RWPE2 (cell line): Measurements from ENCODE around the gene NUDT1.

Source experiments
- ATAC-seq: fragments of 200-7000 bp; cut with Tn5 transposase; 3 replicates; pipeline ENCODE4 v1.9.1; 2021; ENCODE audit warnings: low read depth
- DNase-seq: peaks from one replicate; pipeline ENCODE4 v3.0.0-alpha.2; 2020; ENCODE audit warnings: low spot score
- H3K27ac ChIP-seq: fragments of 450-650 bp; 2 replicates; pipeline ENCODE4 v1.5.1; 2017; ENCODE audit warnings: mild to moderate bottlenecking; ENCODE audit not compliant: poor library complexity, severe bottlenecking
- H3K27me3 ChIP-seq: fragments of 250-450 bp; sonication (Bioruptor Pico); 2 replicates; pipeline ENCODE4 v1.5.1; 2021; ENCODE audit warnings: mild to moderate bottlenecking, moderate library complexity; ENCODE audit not compliant: insufficient read depth, poor library complexity, severe bottlenecking
- H3K36me3 ChIP-seq: fragments of 250-450 bp; sonication (Bioruptor Pico); 2 replicates; pipeline ENCODE4 v1.5.1; 2020; ENCODE audit warnings: low read depth, mild to moderate bottlenecking, moderate library complexity
- H3K4me1 ChIP-seq: fragments of 250-450 bp; sonication (Bioruptor Pico); 2 replicates; pipeline ENCODE4 v1.5.1; 2021; ENCODE audit warnings: mild to moderate bottlenecking, moderate library complexity; ENCODE audit not compliant: insufficient read depth, poor library complexity, severe bottlenecking
- H3K4me3 ChIP-seq: fragments of 250-450 bp; sonication (Bioruptor Pico); 2 replicates; pipeline ENCODE4 v1.5.1; 2021; ENCODE audit warnings: mild to moderate bottlenecking, moderate library complexity; ENCODE audit not compliant: severe bottlenecking
- H3K9me3 ChIP-seq: fragments of 250-450 bp; sonication (Bioruptor Pico); 2 replicates; pipeline ENCODE4 v1.5.1; 2021; ENCODE audit warnings: mild to moderate bottlenecking, moderate library complexity; ENCODE audit not compliant: severe bottlenecking
- CTCF ChIP-seq: fragments of 450-650 bp; IDR thresholded peaks from one replicate; pipeline ENCODE4 v1.5.1; 2017; ENCODE audit warnings: mild to moderate bottlenecking, moderate library complexity; ENCODE audit not compliant: poor library complexity, severe bottlenecking

NUDT1 gene

GRCh38 chr7:2202361-2202761, 39.7 kb upstream of the NUDT1 start:
- Histone ChIP-seq H3K27ac (no peak overlapping the region), H3K36me3 (peaks cover 26% of the 10 kb centered on the region), H3K4me1 (no peaks in the 10 kb centered on the region), H3K9me3 (no peaks in the 10 kb centered on the region), H3K4me3 (no peak overlapping the region), H3K27me3 (no peaks in the 10 kb centered on the region)
- no peak for DNase-seq
- ATAC-seq, result no peak
- no peak for TF ChIP-seq CTCF

GRCh38 chr7:2202901-2203765, 38.9 kb upstream of the NUDT1 start:
- Histone ChIP-seq H3K4me3 (no peak overlapping the region), H3K27me3 (no peaks in the 10 kb centered on the region), H3K4me1 (no peaks in the 10 kb centered on the region), H3K27ac (no peak overlapping the region), H3K36me3 (peaks cover 34% of the 10 kb centered on the region), H3K9me3 (no peaks in the 10 kb centered on the region)
- TF ChIP-seq CTCF, result no peak
- no peak for DNase-seq
- no peak for ATAC-seq

- ATAC-seq, result no peak
- Histone ChIP-seq H3K4me1 (no peaks in the 10 kb centered on the region), H3K36me3 (peaks cover 39% of the 10 kb centered on the region), H3K4me3 (no peak overlapping the region), H3K27ac (no peak overlapping the region), H3K27me3 (no peaks in the 10 kb centered on the region), H3K9me3 (no peaks in the 10 kb centered on the region)
- no peak for TF ChIP-seq CTCF
- DNase-seq, result no peak
Observed at GRCh38 chr7:2203766-2204300, 38.2 kb upstream of the NUDT1 start.

- no peak for TF ChIP-seq CTCF
- Histone ChIP-seq H3K36me3 (peaks cover 33% of the 10 kb centered on the region), H3K27me3 (no peaks in the 10 kb centered on the region), H3K4me1 (no peaks in the 10 kb centered on the region), H3K4me3 (no peak overlapping the region), H3K9me3 (no peaks in the 10 kb centered on the region), H3K27ac (no peak overlapping the region)
- ATAC-seq, result no peak
- no peak for DNase-seq
Observed at GRCh38 chr7:2204446-2204845, 37.6 kb upstream of the NUDT1 start.
